Liver (tissue), 9 donors: Measurements from ENCODE around the gene NEURL1. TPM values are rescaled to one million over a fixed set of nuclear protein-coding genes. Genes with fewer than 3 reads are reported as not detected.

ENCODE experiments used
- DNase-seq: peaks from one replicate; pipeline ENCODE4 v3.0.0-alpha.2; 2017; ENCODE audit warnings: low spot score
- H3K27ac ChIP-seq, 2 donors: one replicate each; pipeline ENCODE4 v1.7.0; 2013; ENCODE audit warnings: inconsistent platforms in 2 of 2, low read length in 2 of 2, control low read depth in 1 of 2, low read depth in 1 of 2, mild to moderate bottlenecking in 1 of 2
- H3K27me3 ChIP-seq, 4 donors: one replicate each; pipeline versions ENCODE4 v1.6.1 to v1.7.0; 2013; ENCODE audit warnings: low read length in 3 of 4, inconsistent platforms in 1 of 4, mild to moderate bottlenecking in 1 of 4, moderate library complexity in 1 of 4; ENCODE audit not compliant: control insufficient read depth in 4 of 4, insufficient read depth in 4 of 4
- H3K36me3 ChIP-seq, 4 donors: one replicate each; pipeline versions ENCODE4 v1.6.1 to v1.7.0; 2013; ENCODE audit warnings: low read length in 3 of 4, mild to moderate bottlenecking in 3 of 4, low read depth in 1 of 4, moderate library complexity in 1 of 4; ENCODE audit not compliant: control insufficient read depth in 4 of 4, insufficient read depth in 3 of 4
- H3K4me1 ChIP-seq, 4 donors: one replicate each; pipeline versions ENCODE4 v1.6.1 to v1.7.0; 2013; ENCODE audit warnings: low read length in 3 of 4, mild to moderate bottlenecking in 3 of 4, moderate library complexity in 1 of 4; ENCODE audit not compliant: control insufficient read depth in 4 of 4, insufficient read depth in 4 of 4
- H3K4me3 ChIP-seq, 3 donors: one replicate each; pipeline versions ENCODE4 v1.6.1 to v1.7.0; 2013; ENCODE audit warnings: low read length in 3 of 3, control low read depth in 1 of 3, low read depth in 1 of 3, mild to moderate bottlenecking in 1 of 3
- H3K9ac ChIP-seq, 2 donors: one replicate each; pipeline ENCODE4 v1.7.0; 2013; ENCODE audit warnings: low read length in 2 of 2, mild to moderate bottlenecking in 2 of 2, moderate library complexity in 2 of 2, control low read depth in 1 of 2, low read depth in 1 of 2
- H3K9me3 ChIP-seq, 4 donors: one replicate each; pipeline versions ENCODE4 v1.6.1 to v1.7.0; 2013; ENCODE audit warnings: low read length in 3 of 4; ENCODE audit not compliant: control insufficient read depth in 4 of 4
- ATF3 ChIP-seq: IDR thresholded peaks from 2 replicates; pipeline ENCODE4 v1.6.1; 2016; ENCODE audit warnings: antibody characterized with exemption
- CTCF ChIP-seq: fragments of 150-350 bp; IDR thresholded peaks from 2 replicates; pipeline ENCODE4 v1.5.1; 2017; ENCODE audit warnings: improper control_type of control experiment, low read depth, low read length; ENCODE audit not compliant: missing input control
- EGR1 ChIP-seq, 2 donors: IDR thresholded peaks; 2 replicates each; pipeline ENCODE4 v1.6.1; 2016 to 2018; ENCODE audit warnings: antibody characterized with exemption in 2 of 2, low read depth in 2 of 2
- FOXA2 ChIP-seq: IDR thresholded peaks from 2 replicates; pipeline ENCODE4 v1.6.1; 2016; ENCODE audit warnings: antibody characterized with exemption
- GABPA ChIP-seq, 2 donors: IDR thresholded peaks in 1 of 2; conservative IDR thresholded peaks in 1 of 2; 2 replicates each; pipeline ENCODE4 v1.6.1; 2016; ENCODE audit warnings: antibody characterized with exemption in 2 of 2, mild to moderate bottlenecking in 1 of 2, moderate library complexity in 1 of 2
- HNF4G ChIP-seq: IDR thresholded peaks from 2 replicates; pipeline ENCODE4 v1.6.1; 2016; ENCODE audit warnings: antibody characterized with exemption
- JUND ChIP-seq, 2 donors: IDR thresholded peaks; 2 replicates each; pipeline ENCODE4 v1.6.1; 2016; ENCODE audit warnings: antibody characterized with exemption in 2 of 2
- MAX ChIP-seq: IDR thresholded peaks from 2 replicates; pipeline ENCODE4 v1.6.1; 2016; ENCODE audit warnings: antibody characterized with exemption
- NR2F2 ChIP-seq: IDR thresholded peaks from 2 replicates; pipeline ENCODE4 v1.6.1; 2016; ENCODE audit warnings: antibody characterized with exemption
- RAD21 ChIP-seq, 2 donors: IDR thresholded peaks; 2 replicates each; pipeline ENCODE4 v1.6.1; 2016; ENCODE audit warnings: antibody characterized with exemption in 2 of 2, mild to moderate bottlenecking in 2 of 2
- RXRA ChIP-seq, 2 donors: IDR thresholded peaks; 2 replicates each; pipeline ENCODE4 v1.6.1; 2017 to 2018; ENCODE audit warnings: antibody characterized with exemption in 2 of 2, mild to moderate bottlenecking in 1 of 2
- TAF1 ChIP-seq: conservative IDR thresholded peaks from 2 replicates; pipeline ENCODE4 v1.6.1; 2016; ENCODE audit warnings: antibody characterized with exemption, mild to moderate bottlenecking
- YY1 ChIP-seq: IDR thresholded peaks from 2 replicates; pipeline ENCODE4 v1.6.1; 2016; ENCODE audit warnings: antibody characterized with exemption, mild to moderate bottlenecking
- ZBTB33 ChIP-seq: IDR thresholded peaks from 2 replicates; pipeline ENCODE4 v1.6.1; 2016; ENCODE audit warnings: antibody characterized with exemption
- WGBS: extraction: QIAGEN DNeasy Blood & Tissue Kit; methylation state at CpG from one replicate; pipeline ENCODE4 v1.1.7; 2013; 5-methylcytosine and 5-hydroxymethylcytosine counted together
- polyA plus RNA-seq, 2 donors: library from polyadenylated mRNA; stranded (reverse) in 1 of 2; unstranded in 1 of 2; fragments of 200-250 nt in 1 of 2; fragments of >200 nt in 1 of 2; fragmentation: Nextera tagmentation in 1 of 2; extraction: Ambion mirVana in 1 of 2; gene quantifications; one replicate each; pipeline versions ENCODE4 v1.2.1 to v1.2.3, GENCODE V29; 2013 to 2015
- total RNA-seq, 2 donors: library from RNA; depleted of rRNA; stranded (reverse); fragments of >200 nt; gene quantifications; one replicate each; pipeline ENCODE4 v1.2.3, GENCODE V29; 2014
- donor health status: healthy.
- donor health status: healthy.
- donor health status: healthy.
- donor health status: healthy.
- donor health status: healthy.

NEURL1 gene
- total and polyA plus RNA-seq, 4 donors, result 0.11 to 3.9 (median 0.74) TPM

- H3K36me3 ChIP-seq, result no peaks in the 10 kb centered on the region
- H3K27me3 ChIP-seq, result no peaks in the 10 kb centered on the region
- no peak overlapping the region for H3K4me3 ChIP-seq
- no peaks in the 10 kb centered on the region for H3K9me3 ChIP-seq
- no peak overlapping the region for H3K9ac ChIP-seq
- H3K27ac ChIP-seq, result no peak overlapping the region
- TF ChIP-seq RXRA (IDR thresholded peaks at IDR 0.05), result no peak
- TF ChIP-seq ATF3, result no peak
- no peak for TF ChIP-seq TAF1
- no peak for TF ChIP-seq RAD21 (IDR thresholded peaks at IDR 0.05)
- no peak for TF ChIP-seq FOXA2
- TF ChIP-seq MAX, result no peak
- TF ChIP-seq NR2F2, result no peak
- DNase-seq, result no peak
- peaks cover 4 to 22% (median 12%) of the 10 kb centered on the region in 4 donors for H3K4me1 ChIP-seq
- 78% methylated on average over 12 of the region's 12 CpGs for WGBS
Measured at GRCh38 chr10:103548581-103549348, 55.3 kb downstream of the NEURL1 start.

GRCh38 chr10:103549349-103549685 is 55.8 kb downstream of the NEURL1 start:
- Histone ChIP-seq H3K4me3 (no peak overlapping the region), H3K36me3 (no peaks in the 10 kb centered on the region), H3K27me3 (no peaks in the 10 kb centered on the region), H3K27ac (no peak overlapping the region), H3K9ac (no peak overlapping the region), H3K4me1 (peaks cover 4 to 22% (median 12%) of the 10 kb centered on the region in 4 donors), H3K9me3 (no peaks in the 10 kb centered on the region)
- no peak for TF ChIP-seq CTCF
- TF ChIP-seq ZBTB33, result no peak
- no peak for TF ChIP-seq GABPA (IDR thresholded peaks at IDR 0.05 in 1 of 2, conservative IDR thresholded peaks at IDR 0.05 in 1 of 2)
- TF ChIP-seq ATF3, result no peak
- WGBS, result 81% methylated on average over 3 of the region's 3 CpGs
- no peak for DNase-seq

GRCh38 chr10:103550229-103550628 is 56.7 kb downstream of the NEURL1 start:
- H3K27ac ChIP-seq, result no peak overlapping the region
- no peak for DNase-seq
- WGBS, result 100% methylated on average over 1 of the region's 1 CpG

More at GRCh38 chr10:103550229-103550628, 56.7 kb downstream of the NEURL1 start:
- H3K4me1 ChIP-seq, result peaks cover 2 to 22% (median 12%) of the 10 kb centered on the region in 4 donors
- no peak overlapping the region for H3K9ac ChIP-seq
- no peaks in the 10 kb centered on the region for H3K27me3 ChIP-seq
- H3K4me3 ChIP-seq, result no peak overlapping the region
- H3K36me3 ChIP-seq, result no peaks in the 10 kb centered on the region
- TF ChIP-seq JUND (IDR thresholded peaks at IDR 0.05), result no peak
- no peak for TF ChIP-seq RXRA (IDR thresholded peaks at IDR 0.05)
- no peak for TF ChIP-seq CTCF
- TF ChIP-seq NR2F2, result no peak
- TF ChIP-seq HNF4G, result no peak
- no peak for TF ChIP-seq ZBTB33
- TF ChIP-seq TAF1, result no peak
- TF ChIP-seq YY1, result no peak
- no peak for TF ChIP-seq ATF3
- TF ChIP-seq EGR1 (IDR thresholded peaks at IDR 0.05; ENCODE audit: low read depth in 2 of 2), result no peak
- TF ChIP-seq GABPA (IDR thresholded peaks at IDR 0.05 in 1 of 2, conservative IDR thresholded peaks at IDR 0.05 in 1 of 2), result no peak
- H3K9me3 ChIP-seq, result no peaks in the 10 kb centered on the region
